HG03039 (cell line): ENCODE measurements around the gene CILP2.

Experiments used
- ATAC-seq: cut with Tn5 transposase; IDR thresholded peaks from one replicate; pipeline ENCODE4 v1.9.1; 2021; ENCODE audit warnings: mild to moderate bottlenecking, moderate library complexity; ENCODE audit not compliant: unreplicated experiment

Gene CILP2

GRCh38 chr19:19528721-19529490 is 9.2 kb upstream of the CILP2 start, which contains the start of gene YJEFN3:
TSS of gene YJEFN3 (plus strand) at chr19:19528911. CDS start at chr19:19528933, 22 bp downstream.
- ATAC-seq: no peak

DNA sequence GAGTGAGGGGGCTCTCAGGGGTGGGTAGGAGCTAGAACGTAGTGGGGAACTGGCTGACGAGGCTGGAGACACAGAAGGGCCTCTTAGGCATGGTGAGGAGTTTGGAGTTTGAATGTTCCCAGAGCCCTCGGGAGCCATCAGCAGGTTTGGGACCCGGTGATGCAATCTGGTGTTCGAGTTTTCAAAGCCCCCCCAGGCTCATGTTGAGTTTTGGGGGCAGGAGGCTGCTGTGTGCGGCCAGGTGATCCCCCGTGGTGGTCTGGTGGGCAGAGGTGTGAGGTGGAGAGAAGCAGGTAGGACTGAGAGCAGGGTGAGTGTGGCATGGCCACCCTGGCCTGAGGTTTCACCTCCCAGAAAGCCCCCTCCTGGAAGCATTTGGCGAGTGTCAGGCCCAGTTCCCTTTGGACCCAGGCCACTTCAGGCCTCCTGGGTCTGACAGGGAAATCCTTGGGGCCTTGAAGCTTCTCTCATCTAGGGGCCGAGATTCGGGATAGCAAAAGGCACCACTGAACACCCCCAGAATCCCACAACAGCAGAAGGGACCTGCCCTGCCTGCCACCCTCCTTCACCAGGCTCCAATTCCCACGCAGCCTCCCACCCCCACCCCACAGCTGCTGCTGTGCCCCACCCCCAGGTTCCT is 8.2 kb upstream of the CILP2 start:
- ATAC-seq: no peak

GRCh38 chr19:19530423-19530804 is 7.7 kb upstream of the CILP2 start:
- no peak for ATAC-seq

DNA sequence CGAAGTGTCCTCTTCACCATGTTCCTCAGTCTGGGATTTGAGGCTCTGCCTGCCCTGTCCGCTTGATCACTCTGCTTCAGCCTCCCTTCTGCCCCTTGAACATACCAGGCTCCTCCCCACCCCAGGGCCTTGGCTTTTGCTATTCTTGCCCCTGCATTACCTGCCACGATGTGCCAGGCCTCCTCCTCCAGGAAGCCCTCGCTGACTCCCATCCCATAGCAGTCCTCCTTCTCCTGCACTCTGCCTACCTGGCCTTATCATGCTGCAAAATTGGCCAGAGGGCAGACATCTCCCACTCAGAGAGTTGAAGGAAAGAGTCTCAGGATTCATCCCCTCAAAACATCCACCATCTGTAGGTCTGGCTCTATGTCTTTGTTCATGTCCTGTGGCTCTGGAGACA is 7.2 kb upstream of the CILP2 start:
- ATAC-seq: no peak

- no peak for ATAC-seq
These were observed 5.9 kb upstream of the CILP2 start for GRCh38 chr19:19531951-19532805.

DNA sequence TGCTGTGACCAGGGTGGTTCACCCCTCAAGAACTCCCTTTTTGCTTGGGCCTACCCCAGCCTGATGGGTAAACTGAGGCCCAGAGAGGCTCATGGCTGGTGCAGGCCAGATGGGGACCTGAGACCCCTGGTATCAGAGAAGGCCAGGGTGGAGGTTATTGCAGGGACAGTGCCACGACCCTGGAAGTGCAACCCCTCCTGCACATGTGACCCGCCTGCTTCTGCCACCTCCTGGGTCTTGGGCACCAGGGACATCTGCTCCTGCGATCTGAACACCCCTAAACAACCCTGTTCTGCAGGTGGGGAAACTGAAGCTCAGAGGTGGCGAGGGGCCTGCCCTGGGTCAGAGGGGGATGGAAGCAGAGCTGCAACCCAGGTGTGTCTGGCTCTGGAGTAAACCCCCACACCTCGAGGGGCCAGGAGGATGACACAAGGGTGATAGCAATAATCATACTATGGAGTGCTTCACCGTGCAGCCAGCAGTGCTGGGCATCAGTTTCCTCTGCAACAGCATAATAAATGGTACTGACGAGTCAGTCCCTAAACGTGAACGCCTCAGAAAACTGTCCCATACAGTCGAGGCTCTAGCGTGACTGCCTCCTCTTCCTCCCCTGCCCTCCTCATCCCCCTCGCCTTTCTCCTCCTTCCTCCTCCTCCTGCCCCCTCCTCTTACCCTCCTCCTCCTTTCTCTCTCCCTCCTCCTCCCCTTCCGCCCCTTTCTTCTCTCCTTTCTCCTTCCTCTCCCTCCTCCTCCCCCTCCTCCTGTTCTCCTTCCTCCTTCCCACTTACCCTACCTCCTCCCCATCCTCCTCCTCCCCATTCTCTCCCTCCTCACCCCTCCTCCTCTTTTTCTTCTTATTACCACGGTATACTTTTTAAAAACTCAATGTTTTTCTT is 5.0 kb upstream of the CILP2 start:
- ATAC-seq: no peak

DNA sequence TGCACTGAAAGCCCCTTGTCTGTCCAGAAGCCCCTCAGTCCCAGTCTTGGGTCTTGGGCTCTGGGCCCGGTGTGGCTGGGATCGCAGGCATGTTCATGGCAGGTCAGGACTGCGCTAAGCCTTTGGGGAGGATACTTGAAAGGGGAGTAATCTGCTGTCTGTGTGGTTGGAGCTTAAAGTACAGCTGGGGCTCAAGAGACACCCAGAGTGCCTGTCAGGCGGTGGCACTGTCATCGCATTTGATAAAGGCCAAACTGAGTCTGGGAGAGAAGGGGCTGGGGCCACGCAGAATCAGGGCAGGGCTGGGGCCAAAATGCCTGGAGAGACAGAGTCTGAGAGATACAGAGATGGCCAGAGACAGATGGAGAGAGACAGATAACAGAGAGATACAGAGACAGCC is 4.2 kb upstream of the CILP2 start:
- ATAC-seq: no peak

GRCh38 chr19:19534556-19535265 is 3.4 kb upstream of the CILP2 start:
- no peak for ATAC-seq

DNA sequence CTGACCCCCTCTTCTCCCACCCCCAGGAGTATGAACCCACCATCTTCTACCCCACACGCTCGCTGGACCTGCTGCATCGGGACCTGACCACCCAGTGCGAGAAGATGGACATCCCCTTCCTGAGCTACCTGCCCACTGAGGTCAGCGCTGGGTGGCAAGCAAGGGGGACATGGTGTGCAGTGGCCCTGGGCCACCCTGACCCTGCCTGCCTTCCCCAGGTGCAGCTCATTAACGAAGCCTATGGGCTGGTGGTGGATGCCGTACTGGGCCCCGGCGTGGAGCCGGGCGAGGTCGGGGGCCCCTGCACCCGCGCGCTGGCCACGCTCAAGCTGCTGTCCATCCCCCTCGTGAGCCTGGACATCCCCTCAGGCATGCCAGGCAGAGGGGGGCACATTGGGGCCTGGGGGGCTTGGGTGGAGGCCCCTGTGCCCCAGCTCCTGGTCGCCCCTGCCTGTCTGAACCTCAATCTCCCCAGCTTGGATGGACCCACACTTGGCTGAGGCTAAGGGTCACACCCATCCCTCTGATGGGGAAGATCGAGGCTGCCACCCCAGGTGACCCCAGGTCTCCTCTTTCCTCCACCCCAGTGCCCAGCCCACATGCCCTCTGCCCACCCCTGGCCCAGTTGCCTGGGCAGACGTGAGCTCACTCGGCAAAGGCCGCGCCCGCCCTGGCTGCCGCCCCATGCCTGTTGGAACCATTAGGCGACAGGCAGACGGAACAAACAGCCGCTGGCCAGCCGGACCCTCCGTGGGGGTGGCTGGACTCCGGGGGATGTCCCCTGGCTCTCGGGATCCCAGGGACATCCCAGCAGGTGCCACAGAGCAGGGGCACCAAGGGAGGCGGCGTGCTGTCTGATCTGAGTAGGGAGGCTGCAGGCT is 2.5 kb upstream of the CILP2 start:
- ATAC-seq: no peak

DNA sequence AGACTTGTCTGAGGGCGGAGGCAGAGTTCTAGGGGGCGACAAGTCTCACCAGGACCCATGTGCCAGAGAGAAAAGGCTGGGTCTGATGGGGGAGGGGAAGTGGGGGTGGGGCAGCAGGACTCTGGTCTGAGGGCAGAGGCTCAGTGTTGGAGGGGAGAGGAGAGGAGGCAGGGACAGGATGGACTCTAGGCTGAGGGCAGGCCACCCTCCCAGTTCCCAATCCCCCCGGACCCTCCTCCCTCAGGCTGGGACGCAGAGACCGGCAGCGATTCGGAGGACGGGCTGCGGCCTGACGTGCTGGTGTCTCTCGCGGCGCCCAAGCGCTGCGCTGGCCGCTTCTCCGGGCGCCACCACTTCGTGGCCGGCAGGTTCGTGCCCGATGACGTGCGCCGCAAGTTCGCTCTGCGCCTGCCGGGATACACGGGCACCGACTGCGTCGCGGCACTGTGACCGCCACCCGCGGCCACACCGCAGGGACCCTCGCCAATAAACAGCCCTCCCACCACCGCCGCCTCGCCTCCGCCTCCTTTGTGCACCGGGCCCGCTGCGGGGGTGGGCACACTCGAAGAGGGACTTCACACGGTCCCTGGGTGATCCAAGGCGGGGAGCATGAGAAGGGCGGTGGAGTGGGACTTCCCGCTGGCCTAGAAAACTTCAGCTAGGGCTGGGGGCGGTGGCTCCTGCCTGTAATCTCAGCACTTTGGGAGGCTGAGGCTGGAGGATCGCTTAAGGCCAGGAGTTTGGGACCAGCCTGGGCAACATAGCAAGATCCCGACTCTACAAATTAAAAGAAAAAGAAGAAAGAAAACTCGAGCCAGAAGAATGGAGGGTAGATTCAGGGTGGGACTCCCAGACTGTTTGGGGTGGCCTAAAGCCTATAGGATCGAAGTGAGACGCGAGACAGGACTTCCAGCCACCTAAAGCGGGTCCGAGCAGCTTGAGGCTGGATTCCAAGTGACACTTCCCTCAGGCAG is 703 bp upstream of the CILP2 start:
- no peak for ATAC-seq

DNA sequence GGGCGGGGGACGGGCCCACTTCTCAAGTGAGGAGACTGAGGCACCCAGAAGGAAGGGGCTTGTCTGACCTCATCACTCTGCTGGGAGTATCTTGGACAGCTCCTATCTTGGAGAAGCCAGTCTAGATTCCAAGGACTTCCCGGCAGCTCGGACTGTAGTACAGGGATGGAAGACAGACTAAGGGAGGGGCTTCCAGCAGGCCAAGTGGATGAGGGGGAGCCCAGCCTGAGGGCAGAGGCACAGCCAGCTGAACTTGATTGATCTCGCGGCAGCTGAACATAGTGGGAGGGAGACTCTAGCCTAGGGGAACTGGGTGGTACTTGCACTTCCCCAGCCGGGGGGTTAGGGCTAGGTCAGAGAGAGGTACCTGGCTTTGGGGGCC is 711 bp downstream of the CILP2 start:
- ATAC-seq: no peak

DNA sequence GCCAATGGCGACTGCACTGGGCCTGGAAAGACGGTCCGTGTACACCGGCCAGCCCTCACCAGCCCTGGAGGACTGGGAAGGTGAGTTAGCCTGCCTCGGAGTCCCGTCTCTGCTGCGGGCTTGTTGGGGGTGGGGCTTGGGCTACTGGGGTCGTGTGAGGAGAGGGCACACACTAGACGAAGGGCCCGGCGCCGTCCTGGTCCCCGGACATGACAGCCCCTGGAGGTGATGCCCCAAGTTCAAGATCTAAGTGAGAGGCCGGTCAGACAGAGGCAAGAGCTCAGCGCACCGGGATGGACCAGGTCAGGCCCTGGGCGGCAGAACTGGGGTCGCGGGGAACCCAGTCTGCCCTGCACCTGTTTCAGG is 1.6 kb downstream of the CILP2 start:
- ATAC-seq: no peak

- no peak for ATAC-seq
These were observed 2.1 kb downstream of the CILP2 start for GRCh38 chr19:19540064-19540714.

DNA sequence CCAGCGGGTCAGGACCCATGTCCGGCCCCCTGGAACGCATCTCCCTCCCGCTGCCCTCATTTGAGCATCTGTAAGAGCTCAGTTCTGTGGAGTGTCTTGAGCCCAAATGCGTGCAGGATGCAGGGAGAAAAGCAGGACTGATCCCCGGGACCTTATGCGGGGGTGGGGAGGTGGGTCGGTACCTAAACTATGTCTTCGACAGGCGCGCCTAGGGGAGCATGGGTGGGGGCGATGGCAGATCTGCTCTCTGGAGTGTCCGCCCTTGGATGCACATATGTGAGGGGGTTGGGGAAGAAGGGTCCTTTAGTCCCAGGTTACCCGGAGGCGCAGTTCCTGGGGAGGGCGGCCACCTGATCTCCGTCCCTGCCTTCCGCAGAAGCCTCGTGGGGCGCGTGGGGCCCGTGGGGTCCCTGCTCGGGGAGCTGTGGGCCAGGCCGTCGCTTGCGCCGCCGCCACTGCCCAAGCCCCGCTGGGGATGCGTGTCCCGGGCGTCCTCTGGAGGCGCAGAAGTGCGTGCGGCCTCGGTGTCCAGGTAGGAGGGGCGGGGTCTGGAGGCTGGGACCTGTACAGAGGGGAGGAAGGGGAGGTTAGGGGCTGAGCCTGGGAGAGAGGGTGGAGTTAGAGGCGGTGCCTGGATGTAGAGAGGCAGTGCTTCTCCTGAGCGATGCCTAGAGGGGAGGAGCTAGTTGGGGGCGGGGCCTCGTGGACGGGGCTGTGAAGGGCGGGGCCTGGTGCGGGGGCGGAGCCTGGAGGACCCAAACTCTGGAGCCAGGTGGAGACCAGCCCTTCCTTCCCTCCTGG is 2.9 kb downstream of the CILP2 start:
- peak; percentile 45 for ATAC-seq

DNA sequence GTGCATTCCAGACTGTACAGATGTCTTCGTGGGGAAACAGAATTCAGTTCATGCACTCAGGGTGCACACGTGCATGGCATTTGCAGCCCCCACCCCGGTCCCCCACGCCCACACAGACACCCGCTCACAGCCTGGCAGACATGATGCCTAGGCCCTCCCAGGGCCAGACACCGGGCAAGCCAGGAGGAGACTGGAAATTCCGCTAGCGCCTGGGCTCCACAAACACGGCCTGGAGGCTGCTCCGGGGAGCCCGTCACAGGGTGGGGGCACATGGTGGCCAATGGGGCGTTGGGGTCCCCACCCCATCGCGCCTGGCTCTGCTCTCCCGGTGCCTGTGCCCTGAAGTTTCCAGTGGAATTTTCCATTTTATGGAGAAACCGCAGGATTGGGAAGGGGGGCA is 3.6 kb downstream of the CILP2 start:
- ATAC-seq: no peak

DNA sequence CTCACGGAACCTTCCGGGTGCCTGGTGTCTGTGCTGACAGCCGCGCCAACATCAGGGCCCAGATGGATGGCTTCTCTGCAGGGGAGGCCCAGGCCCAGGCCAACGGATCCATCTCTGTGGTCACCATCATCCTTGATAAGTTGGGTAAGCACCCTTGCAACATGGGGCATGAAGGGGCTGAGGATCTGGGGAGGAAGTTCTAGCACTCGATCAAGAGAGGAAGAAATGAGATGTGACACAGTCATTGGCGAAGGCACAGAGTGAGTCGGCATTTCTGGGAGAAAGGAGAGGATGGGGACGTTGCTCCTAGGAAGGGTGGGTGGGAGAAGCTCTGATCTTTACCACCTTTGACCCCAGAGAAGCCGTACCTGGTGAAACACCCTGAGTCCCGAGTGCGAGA is 4.4 kb downstream of the CILP2 start:
- ATAC-seq: no peak

GRCh38 chr19:19543101-19543500 is 5.0 kb downstream of the CILP2 start:
- ATAC-seq: no peak
